Stimulated activated CD8-positive, alpha-beta memory T cell treated with anti-CD3 and anti-CD28 coated beads, Interleukin-4, amount 100 ng/mL, for 48 hours (primary cell): Measurements from ENCODE around the gene OGDH.

Experiments
- DNase-seq: peaks from one replicate; pipeline ENCODE4 v3.0.0-alpha.2; 2020

Gene OGDH

GRCh38 chr7:44643206-44643605 lies 36.8 kb downstream of the OGDH start:
- no peak for DNase-seq

GRCh38 chr7:44645254-44645653 lies 38.8 kb downstream of the OGDH start:
- DNase-seq: no peak

- DNase-seq: no peak
These were observed 39.3 kb downstream of the OGDH start for GRCh38 chr7:44645696-44646095.

- DNase-seq: no peak
These were observed 39.9 kb downstream of the OGDH start for GRCh38 chr7:44646176-44646920.

GRCh38 chr7:44646921-44647636 lies 40.7 kb downstream of the OGDH start:
- DNase-seq: no peak

GRCh38 chr7:44647981-44648714 lies 41.7 kb downstream of the OGDH start:
- DNase-seq: no peak

- no peak for DNase-seq
These were observed 43.8 kb downstream of the OGDH start for GRCh38 chr7:44650242-44650641.

GRCh38 chr7:44650772-44651171 lies 44.3 kb downstream of the OGDH start:
- no peak for DNase-seq

GRCh38 chr7:44652535-44652934 lies 46.1 kb downstream of the OGDH start:
- no peak for DNase-seq

- DNase-seq: no peak
These were observed 47.9 kb downstream of the OGDH start for GRCh38 chr7:44654255-44654796.

- DNase-seq: no peak
These were observed 48.9 kb downstream of the OGDH start for GRCh38 chr7:44655341-44655740.

GRCh38 chr7:44658979-44659378 lies 52.6 kb downstream of the OGDH start:
- no peak for DNase-seq

- no peak for DNase-seq
These were observed 54.8 kb downstream of the OGDH start for GRCh38 chr7:44661233-44661632.

GRCh38 chr7:44664780-44665461 lies 58.5 kb downstream of the OGDH start:
- DNase-seq: no peak

GRCh38 chr7:44665531-44666213 lies 59.2 kb downstream of the OGDH start:
- no peak for DNase-seq

GRCh38 chr7:44666566-44666965 lies 60.1 kb downstream of the OGDH start:
- no peak for DNase-seq

GRCh38 chr7:44667190-44667589 lies 60.8 kb downstream of the OGDH start:
- no peak for DNase-seq

GRCh38 chr7:44671069-44671468 lies 64.6 kb downstream of the OGDH start:
- no peak for DNase-seq

- DNase-seq: no peak
These were observed 66.9 kb downstream of the OGDH start for GRCh38 chr7:44673324-44673723.

- DNase-seq: no peak
These were observed 67.3 kb downstream of the OGDH start for GRCh38 chr7:44673771-44674170.

- DNase-seq: no peak
These were observed 68.0 kb downstream of the OGDH start for GRCh38 chr7:44674381-44674780.

- DNase-seq: no peak
These were observed 70.3 kb downstream of the OGDH start for GRCh38 chr7:44676776-44677175.
